PC-3 (cell line): ENCODE data around the gene FBRS. TPM values are rescaled to one million over a fixed set of nuclear protein-coding genes. Genes with fewer than 3 reads are reported as not detected.

ENCODE experiments used
- ATAC-seq: fragments of 200-7000 bp; cut with Tn5 transposase; 2 replicates; pipeline ENCODE4 v1.9.1; 2020; ENCODE audit warnings: mild to moderate bottlenecking, moderate library complexity
- BruUV-seq: library from RNA; stranded (reverse); fragments of 400-500 nt; replicated peaks from 2 replicates; lab custom pipeline; 2021; lab: Mats Ljungman, UMichigan
- CTCF ChIA-PET: fragments of 300-600 bp; sonication (Branson Sonifier 250); formaldehyde crosslinking; loops from one replicate; lab custom pipeline; 2022; ENCODE audit warnings: antibody characterized with exemption; lab: Charles Lee
- POLR2A ChIA-PET: fragments of 300-600 bp; sonication (Branson Sonifier 250); formaldehyde crosslinking; loops from one replicate; lab custom pipeline; 2022; ENCODE audit warnings: antibody characterized with exemption; ENCODE audit not compliant: unreplicated experiment; lab: Charles Lee
- DNase-seq: peaks from one replicate; pipeline ENCODE4 v3.0.0-alpha.2; 2015
- H2AFZ ChIP-seq: fragments of 300-600 bp; sonication (generic); 2 replicates; pipeline ENCODE4 v1.6.0; 2016; ENCODE audit warnings: antibody characterized with exemption, low read length
- H3F3A ChIP-seq: fragments of 300-600 bp; sonication (generic); one replicate; pipeline ENCODE4 v1.6.0; 2017; ENCODE audit warnings: antibody characterized with exemption, low read length, control low read depth, mild to moderate bottlenecking; ENCODE audit not compliant: unreplicated experiment
- H3K27ac ChIP-seq: fragments of 300-600 bp; sonication (generic); 2 replicates; pipeline ENCODE4 v1.5.1; 2016; ENCODE audit warnings: mild to moderate bottlenecking, low read length
- H3K27me3 ChIP-seq: fragments of 300-600 bp; sonication (generic); 2 replicates; pipeline ENCODE4 v1.6.1; 2016; ENCODE audit warnings: low read length, mixed read lengths
- H3K36me3 ChIP-seq: fragments of 300-600 bp; sonication (generic); 2 replicates; pipeline ENCODE4 v1.6.1; 2016; ENCODE audit warnings: low read depth, mixed run types, low read length, mixed read lengths
- H3K4me1 ChIP-seq: fragments of 300-600 bp; sonication (generic); 2 replicates; pipeline ENCODE4 v1.5.1; 2016; ENCODE audit warnings: low read length; ENCODE audit not compliant: insufficient read depth
- H3K4me2 ChIP-seq: fragments of 300-600 bp; sonication (generic); 2 replicates; pipeline ENCODE4 v1.6.0; 2016; ENCODE audit warnings: low read length
- H3K4me3 ChIP-seq: fragments of 300-600 bp; sonication (generic); 2 replicates; pipeline ENCODE4 v1.5.1; 2016; ENCODE audit warnings: mild to moderate bottlenecking, low read length, mixed read lengths
- H3K79me2 ChIP-seq: fragments of 300-600 bp; sonication (generic); 2 replicates; pipeline ENCODE4 v1.6.1; 2017; ENCODE audit warnings: low read length, mixed read lengths
- H3K9ac ChIP-seq: fragments of 300-600 bp; sonication (generic); 2 replicates; pipeline ENCODE4 v1.6.0; 2016; ENCODE audit warnings: mild to moderate bottlenecking, low read length
- H3K9me2 ChIP-seq: fragments of 300-600 bp; sonication (generic); replicated peaks from 2 replicates; pipeline ENCODE4 v1.6.1; 2016; ENCODE audit warnings: mixed run types, low read length, mixed read lengths
- H3K9me3 ChIP-seq: fragments of 300-600 bp; sonication (generic); 2 replicates; pipeline ENCODE4 v1.6.1; 2016; ENCODE audit warnings: low read length, mixed read lengths
- H4K20me1 ChIP-seq: fragments of 300-600 bp; sonication (generic); 2 replicates; pipeline ENCODE4 v1.6.1; 2016; ENCODE audit warnings: low read length, mixed read lengths
- CTCF ChIP-seq: fragments of 300-600 bp; sonication (generic); conservative IDR thresholded peaks from 2 replicates; pipeline ENCODE4 v1.5.1; 2017; ENCODE audit warnings: antibody characterized with exemption, low read depth, mild to moderate bottlenecking, low read length
- EZH2 ChIP-seq: fragments of 300-600 bp; sonication (generic); IDR thresholded peaks from one replicate; pipeline ENCODE4 v1.6.1; 2017; ENCODE audit warnings: antibody characterized with exemption, mild to moderate bottlenecking, low read length; ENCODE audit not compliant: unreplicated experiment
- EZH2phosphoT487 ChIP-seq: fragments of 300-600 bp; sonication (generic); IDR thresholded peaks from 2 replicates; pipeline ENCODE4 v1.6.1; 2018; ENCODE audit warnings: mild to moderate bottlenecking, antibody characterized with exemption, low read length, borderline replicate concordance
- intact Hi-C: fragments of 100-400 bp; cut with micrococcal nuclease; formaldehyde crosslinking; loops from 2 replicates; pipeline ENCODE4 v1.9.0; 2023
- total RNA-seq: library from RNA; depleted of rRNA; stranded (reverse); fragments of >200 nt; gene quantifications from 2 replicates; pipeline ENCODE4 v1.2.3, GENCODE V29; 2014

FBRS gene
- total RNA-seq, 1 experiment from 2014 or later, result 22.2 TPM

GRCh38 chr16:30662449-30662848, 4.2 kb downstream of the FBRS start:
- peaks cover 16% of the 10 kb centered on the region for H3K36me3 ChIP-seq
- ChIA-PET CTCF (no interaction called here), POLR2A (no interaction called here)
- no peaks in the 10 kb centered on the region for H4K20me1 ChIP-seq
- no TSS peak for BruUV-seq
- H2AFZ ChIP-seq, result no peak overlapping the region
- TF ChIP-seq EZH2, result no peak
- no peak for TF ChIP-seq EZH2phosphoT487
- no peak for TF ChIP-seq CTCF
- H3K4me1 ChIP-seq, result peaks cover 15% of the 10 kb centered on the region
- H3K9ac ChIP-seq, result no peak overlapping the region
- no peaks in the 10 kb centered on the region for H3F3A ChIP-seq
- ATAC-seq (no peak), DNase-seq (no peak)
- H3K27me3 ChIP-seq, result no peaks in the 10 kb centered on the region
- H3K27ac ChIP-seq, result no peak overlapping the region
- H3K79me2 ChIP-seq, result peaks cover 39% of the 10 kb centered on the region
- intact Hi-C loops, result no loop called here
- no peak overlapping the region for H3K4me3 ChIP-seq
- no peaks in the 10 kb centered on the region for H3K9me3 ChIP-seq
- H3K9me2 ChIP-seq, result no peaks in the 10 kb centered on the region
- H3K4me2 ChIP-seq, result no peak overlapping the region

- Histone ChIP-seq H3K27me3 (no peaks in the 10 kb centered on the region), H3F3A (no peaks in the 10 kb centered on the region), H3K9me3 (no peaks in the 10 kb centered on the region), H3K4me1 (peaks cover 13% of the 10 kb centered on the region), H3K9ac (no peak overlapping the region), H3K9me2 (no peaks in the 10 kb centered on the region), H3K36me3 (peaks cover 16% of the 10 kb centered on the region), H3K4me2 (no peak overlapping the region), H3K27ac (no peak overlapping the region), H3K4me3 (no peak overlapping the region), H4K20me1 (no peaks in the 10 kb centered on the region), H2AFZ (no peak overlapping the region), H3K79me2 (peaks cover 39% of the 10 kb centered on the region)
- intact Hi-C loops, result no loop called here
- no TSS peak for BruUV-seq
- POLR2A ChIA-PET, result no interaction called here
- ATAC-seq, result no peak
- TF ChIP-seq CTCF, result no peak
- TF ChIP-seq EZH2phosphoT487, result no peak
- no peak for TF ChIP-seq EZH2
- no peak for DNase-seq
- CTCF ChIA-PET, result interaction anchor here (0.5 kb wide), 1 partner anchor 149 kb away, joined by 4 read pairs; no protein-coding TSS in a partner anchor
These were observed 4.8 kb downstream of the FBRS start for GRCh38 chr16:30663038-30663437.

DNA sequence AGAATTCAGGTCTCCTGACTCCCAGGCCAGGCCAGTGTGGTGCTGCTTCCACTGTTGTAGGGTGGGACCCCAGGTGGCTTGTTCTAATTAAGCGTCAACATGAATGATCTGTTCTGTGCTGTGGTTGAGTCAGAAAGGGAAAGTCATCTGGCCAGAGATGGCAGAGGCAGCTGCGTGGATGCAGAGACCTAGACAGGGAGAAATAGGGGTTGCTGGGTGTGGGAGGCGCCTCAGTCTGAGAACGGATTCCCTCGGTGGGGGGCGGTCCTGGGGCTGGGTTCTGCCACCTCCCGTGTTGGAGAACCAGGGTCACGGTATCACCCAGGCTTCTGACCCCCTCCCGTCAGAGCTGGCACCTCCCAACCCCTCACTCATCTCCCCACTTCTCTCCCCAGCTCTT, 5.6 kb downstream of the FBRS start:
- no peaks in the 10 kb centered on the region for H3K27me3 ChIP-seq
- peaks cover 16% of the 10 kb centered on the region for H3K36me3 ChIP-seq
- peaks cover 39% of the 10 kb centered on the region for H3K79me2 ChIP-seq
- H3K27ac ChIP-seq, result no peak overlapping the region
- H2AFZ ChIP-seq, result no peak overlapping the region
- H3K4me3 ChIP-seq, result no peak overlapping the region
- H3K4me1 ChIP-seq, result peaks cover 13% of the 10 kb centered on the region
- TF ChIP-seq EZH2, result no peak
- TF ChIP-seq CTCF, result no peak
- no peak for TF ChIP-seq EZH2phosphoT487
- no TSS peak for BruUV-seq
- CTCF ChIA-PET, result no interaction called here
- H4K20me1 ChIP-seq, result no peaks in the 10 kb centered on the region
- intact Hi-C loops, result no loop called here
- no peaks in the 10 kb centered on the region for H3K9me3 ChIP-seq
- DNase-seq (no peak), ATAC-seq (no peak)
- H3F3A ChIP-seq, result no peaks in the 10 kb centered on the region
- H3K9ac ChIP-seq, result no peak overlapping the region
- no peaks in the 10 kb centered on the region for H3K9me2 ChIP-seq
- H3K4me2 ChIP-seq, result no peak overlapping the region
- POLR2A ChIA-PET, result no interaction called here
